NT2/D1 (cell line): ENCODE data around the gene ADARB2.

Source experiments
- DNase-seq: peaks from one replicate; pipeline ENCODE4 v3.0.0-alpha.2; 2011; ENCODE audit warnings: low read depth, low spot score
- H3K27me3 ChIP-seq: 2 replicates; pipeline ENCODE4 v1.6.0; 2011; ENCODE audit warnings: mild to moderate bottlenecking; ENCODE audit not compliant: insufficient read length, insufficient read depth
- H3K36me3 ChIP-seq: 2 replicates; pipeline ENCODE4 v1.6.1; 2011; ENCODE audit warnings: mild to moderate bottlenecking, low read length, mixed read lengths; ENCODE audit not compliant: insufficient read depth, insufficient read length
- H3K4me1 ChIP-seq: 2 replicates; pipeline ENCODE4 v1.5.1; 2011; ENCODE audit not compliant: insufficient read depth, insufficient read length
- H3K4me3 ChIP-seq: 2 replicates; pipeline ENCODE4 v1.5.1; 2011; ENCODE audit warnings: low read depth; ENCODE audit not compliant: insufficient read length
- H3K9ac ChIP-seq: 2 replicates; pipeline ENCODE4 v1.6.0; 2011; ENCODE audit warnings: low read depth; ENCODE audit not compliant: insufficient read length
- H3K9me3 ChIP-seq: 2 replicates; pipeline ENCODE4 v1.5.1; 2011; ENCODE audit warnings: mild to moderate bottlenecking, low read length; ENCODE audit not compliant: insufficient read depth
- SUZ12 ChIP-seq: IDR thresholded peaks from 2 replicates; pipeline ENCODE4 v1.6.1; 2011; ENCODE audit not compliant: insufficient read length, insufficient read depth; ENCODE audit errors: extremely low read depth
- YY1 ChIP-seq: IDR thresholded peaks from 2 replicates; pipeline ENCODE4 v1.6.1; 2011; ENCODE audit not compliant: insufficient read length, insufficient read depth
- ZNF274 ChIP-seq: IDR thresholded peaks from 2 replicates; pipeline ENCODE4 v1.6.1; 2011; ENCODE audit warnings: mild to moderate bottlenecking, low read depth, low read length

ADARB2 gene

DNA sequence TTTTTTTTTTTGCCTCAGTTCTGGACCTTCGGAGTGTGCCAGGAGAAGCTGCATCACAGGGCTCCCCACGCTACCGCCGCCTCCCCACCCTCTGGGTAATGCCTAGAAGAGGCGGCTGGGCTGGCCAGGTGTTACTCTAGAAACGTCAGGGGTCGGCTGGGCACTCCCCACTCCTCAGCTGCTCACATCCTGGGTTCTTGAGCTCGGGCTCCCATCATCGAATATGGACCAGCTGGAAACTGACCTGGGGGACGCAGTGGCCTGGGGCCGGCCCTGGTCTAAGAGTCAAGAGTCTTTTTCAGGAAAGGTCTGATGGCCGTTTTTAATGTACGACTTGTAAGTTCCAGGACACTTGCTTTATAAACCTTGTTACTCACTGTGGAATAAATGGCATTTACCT is 354.6 kb downstream of the ADARB2 start:
- Histone ChIP-seq H3K36me3 (no peaks in the 10 kb centered on the region), H3K27me3 (no peaks in the 10 kb centered on the region), H3K4me1 (peaks cover 3% of the 10 kb centered on the region), H3K9me3 (no peaks in the 10 kb centered on the region), H3K4me3 (no peak overlapping the region), H3K9ac (no peak overlapping the region)
- no peak for TF ChIP-seq SUZ12
- TF ChIP-seq ZNF274, result no peak
- no peak for TF ChIP-seq YY1
- DNase-seq, result no peak

DNA sequence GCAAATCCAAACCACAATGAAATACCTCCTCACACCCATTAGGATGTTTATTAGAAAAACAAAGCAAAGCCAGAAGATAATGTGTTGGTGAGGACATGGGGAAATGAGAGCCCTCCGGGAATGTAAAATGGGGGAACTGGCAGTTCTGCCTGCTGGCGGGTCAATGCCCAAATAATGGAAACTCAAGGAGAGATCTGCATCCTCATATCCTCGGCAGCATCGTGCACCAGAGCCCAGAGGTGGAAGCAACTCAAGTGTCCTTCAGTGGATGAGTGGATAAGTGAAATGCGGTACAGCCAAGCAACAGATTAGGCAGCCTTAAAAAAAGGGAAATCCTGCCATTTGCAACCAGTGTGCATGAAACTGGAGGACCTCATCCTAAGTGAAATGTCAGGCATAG is 356.0 kb downstream of the ADARB2 start:
- no peaks in the 10 kb centered on the region for H3K27me3 ChIP-seq
- H3K9me3 ChIP-seq, result no peaks in the 10 kb centered on the region
- H3K9ac ChIP-seq, result no peak overlapping the region
- no peak overlapping the region for H3K4me3 ChIP-seq
- peaks cover 6% of the 10 kb centered on the region for H3K4me1 ChIP-seq
- no peak for TF ChIP-seq YY1
- TF ChIP-seq ZNF274, result no peak
- TF ChIP-seq SUZ12, result no peak
- no peak for DNase-seq
- H3K36me3 ChIP-seq, result no peaks in the 10 kb centered on the region

- H3K9ac ChIP-seq, result no peak overlapping the region
- H3K9me3 ChIP-seq, result no peaks in the 10 kb centered on the region
- TF ChIP-seq ZNF274 (no peak), SUZ12 (no peak), YY1 (no peak)
- H3K36me3 ChIP-seq, result no peaks in the 10 kb centered on the region
- H3K4me1 ChIP-seq, result peaks cover 6% of the 10 kb centered on the region
- H3K4me3 ChIP-seq, result no peak overlapping the region
- DNase-seq, result no peak
- H3K27me3 ChIP-seq, result no peaks in the 10 kb centered on the region
Observed at GRCh38 chr10:1380088-1380671, 357.1 kb downstream of the ADARB2 start.

GRCh38 chr10:1379601-1380000 is 357.7 kb downstream of the ADARB2 start:
- Histone ChIP-seq H3K4me1 (peaks cover 6% of the 10 kb centered on the region), H3K36me3 (no peaks in the 10 kb centered on the region), H3K9ac (no peak overlapping the region), H3K27me3 (no peaks in the 10 kb centered on the region), H3K9me3 (no peaks in the 10 kb centered on the region), H3K4me3 (no peak overlapping the region)
- no peak for DNase-seq
- no peak for TF ChIP-seq YY1
- TF ChIP-seq ZNF274, result no peak
- no peak for TF ChIP-seq SUZ12

GRCh38 chr10:1378473-1378872 is 358.9 kb downstream of the ADARB2 start:
- no peak for TF ChIP-seq YY1
- no peak for TF ChIP-seq ZNF274
- TF ChIP-seq SUZ12, result no peak
- Histone ChIP-seq H3K9me3 (no peaks in the 10 kb centered on the region), H3K4me1 (peaks cover 6% of the 10 kb centered on the region), H3K4me3 (no peak overlapping the region), H3K36me3 (no peaks in the 10 kb centered on the region), H3K27me3 (no peaks in the 10 kb centered on the region), H3K9ac (no peak overlapping the region)
- no peak for DNase-seq

DNA sequence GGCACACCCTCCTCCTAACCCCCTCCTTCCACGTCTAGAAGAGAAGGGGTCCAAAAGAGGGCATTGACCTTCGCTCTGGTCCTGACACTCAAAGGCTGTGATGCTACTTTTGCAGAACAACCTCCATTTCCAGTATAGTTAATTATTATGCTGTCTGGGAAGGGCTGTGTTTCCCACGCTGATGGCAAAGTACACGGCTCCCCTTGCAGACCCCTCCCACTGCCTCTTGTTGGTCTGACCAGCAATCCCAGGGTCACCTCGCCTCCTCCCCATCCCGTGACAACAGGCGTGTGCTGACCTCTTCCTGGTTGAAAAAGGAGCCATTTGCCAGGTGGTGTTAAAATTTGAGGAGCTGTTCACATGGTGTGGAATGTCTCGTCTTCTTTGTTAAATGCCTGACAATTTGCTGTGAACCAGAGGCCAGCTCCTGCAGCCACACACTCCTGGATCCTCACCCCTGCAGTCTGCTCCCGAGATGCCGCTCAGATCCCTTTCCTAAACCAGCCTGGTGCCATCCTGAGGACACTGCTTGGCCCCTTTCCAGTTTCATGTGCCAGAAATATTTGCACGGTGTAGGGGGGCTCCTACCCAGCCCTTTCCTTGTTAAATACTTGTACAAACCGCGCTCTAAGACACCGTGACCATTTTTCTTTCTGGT is 359.5 kb downstream of the ADARB2 start:
- Histone ChIP-seq H3K4me1 (peaks cover 6% of the 10 kb centered on the region), H3K9ac (no peak overlapping the region), H3K36me3 (no peaks in the 10 kb centered on the region), H3K27me3 (no peaks in the 10 kb centered on the region), H3K4me3 (no peak overlapping the region), H3K9me3 (no peaks in the 10 kb centered on the region)
- TF ChIP-seq SUZ12 (no peak), YY1 (no peak), ZNF274 (no peak)
- DNase-seq, result no peak

- peaks cover 6% of the 10 kb centered on the region for H3K4me1 ChIP-seq
- H3K36me3 ChIP-seq, result no peaks in the 10 kb centered on the region
- DNase-seq, result no peak
- no peak overlapping the region for H3K9ac ChIP-seq
- H3K4me3 ChIP-seq, result no peak overlapping the region
- no peaks in the 10 kb centered on the region for H3K27me3 ChIP-seq
- H3K9me3 ChIP-seq, result no peaks in the 10 kb centered on the region
- TF ChIP-seq ZNF274 (no peak), SUZ12 (no peak), YY1 (no peak)
Observed at GRCh38 chr10:1377231-1377630, 360.1 kb downstream of the ADARB2 start.
